Measurements from ENCODE around the gene GABRA4.

The GABRA4 gene

DNA sequence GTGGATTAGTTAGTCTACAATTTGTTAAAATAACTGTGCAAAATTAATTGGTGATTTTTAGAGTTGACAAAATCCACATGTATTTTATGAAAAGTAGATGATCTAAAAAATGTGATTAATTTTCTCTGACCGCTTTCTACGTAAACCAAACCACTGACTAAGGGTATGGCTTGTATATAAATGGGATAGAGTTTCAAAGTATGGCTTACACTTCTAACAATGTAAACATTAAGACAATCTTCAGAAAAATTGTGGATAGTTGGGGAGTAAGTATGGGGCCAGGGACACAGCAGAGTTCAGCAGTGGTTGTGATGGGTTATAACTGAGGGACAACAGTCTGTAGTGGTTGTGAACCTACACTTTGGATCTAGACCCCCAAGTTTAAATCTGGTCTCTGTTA lies 39.8 kb downstream of the GABRA4 start:
- TF ChIP-seq, protein P1, sequence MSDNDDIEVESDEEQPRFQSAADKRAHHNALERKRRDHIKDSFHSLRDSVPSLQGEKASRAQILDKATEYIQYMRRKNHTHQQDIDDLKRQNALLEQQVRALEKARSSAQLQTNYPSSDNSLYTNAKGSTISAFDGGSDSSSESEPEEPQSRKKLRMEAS (IDR thresholded peaks at IDR 0.05; ENCODE audit: low read depth, low read length) = no peak
- TF ChIP-seq MYC (IDR thresholded peaks at IDR 0.05; ENCODE audit: low read depth, low read length) (no peak), POLR2A (IDR thresholded peaks at IDR 0.05; ENCODE audit: extremely low read depth, insufficient read length) (no peak)
- TF ChIP-seq, protein P2, sequence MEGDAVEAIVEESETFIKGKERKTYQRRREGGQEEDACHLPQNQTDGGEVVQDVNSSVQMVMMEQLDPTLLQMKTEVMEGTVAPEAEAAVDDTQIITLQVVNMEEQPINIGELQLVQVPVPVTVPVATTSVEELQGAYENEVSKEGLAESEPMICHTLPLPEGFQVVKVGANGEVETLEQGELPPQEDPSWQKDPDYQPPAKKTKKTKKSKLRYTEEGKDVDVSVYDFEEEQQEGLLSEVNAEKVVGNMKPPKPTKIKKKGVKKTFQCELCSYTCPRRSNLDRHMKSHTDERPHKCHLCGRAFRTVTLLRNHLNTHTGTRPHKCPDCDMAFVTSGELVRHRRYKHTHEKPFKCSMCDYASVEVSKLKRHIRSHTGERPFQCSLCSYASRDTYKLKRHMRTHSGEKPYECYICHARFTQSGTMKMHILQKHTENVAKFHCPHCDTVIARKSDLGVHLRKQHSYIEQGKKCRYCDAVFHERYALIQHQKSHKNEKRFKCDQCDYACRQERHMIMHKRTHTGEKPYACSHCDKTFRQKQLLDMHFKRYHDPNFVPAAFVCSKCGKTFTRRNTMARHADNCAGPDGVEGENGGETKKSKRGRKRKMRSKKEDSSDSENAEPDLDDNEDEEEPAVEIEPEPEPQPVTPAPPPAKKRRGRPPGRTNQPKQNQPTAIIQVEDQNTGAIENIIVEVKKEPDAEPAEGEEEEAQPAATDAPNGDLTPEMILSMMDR (IDR thresholded peaks at IDR 0.05; ENCODE audit: low read depth, low read length) = no peak
- H3K4me3 ChIP-seq (ENCODE audit: low read depth, low read length) = no peak overlapping the region
- no peak for DNase-seq (ENCODE audit: low read depth)

DNA sequence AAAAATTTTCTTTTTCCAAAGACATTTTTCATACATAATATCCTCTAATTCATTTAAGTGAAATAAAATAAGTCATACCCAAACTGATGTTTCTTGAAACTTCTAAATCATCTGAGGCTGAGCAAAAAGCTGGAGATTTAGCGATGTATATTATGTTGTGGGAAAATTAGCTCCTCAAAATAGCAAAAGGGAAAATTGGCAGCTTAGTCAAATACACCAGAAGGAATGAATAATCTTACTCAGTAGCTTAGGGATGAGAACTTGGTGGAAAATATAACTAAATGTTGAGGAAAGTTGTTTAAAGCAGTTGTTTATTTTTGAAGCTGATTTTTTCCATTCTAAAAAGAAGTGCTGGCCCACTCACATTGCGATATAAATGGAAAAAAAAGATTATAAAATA lies 40.9 kb downstream of the GABRA4 start:
- no peak overlapping the region for H3K4me3 ChIP-seq (ENCODE audit: low read depth, low read length)
- no peak for TF ChIP-seq POLR2A (IDR thresholded peaks at IDR 0.05; ENCODE audit: extremely low read depth, insufficient read length)
- TF ChIP-seq MYC (IDR thresholded peaks at IDR 0.05; ENCODE audit: low read depth, low read length) = no peak
- TF ChIP-seq, protein P1 (IDR thresholded peaks at IDR 0.05; ENCODE audit: low read depth, low read length) = no peak
- TF ChIP-seq, protein P2 (IDR thresholded peaks at IDR 0.05; ENCODE audit: low read depth, low read length) = no peak
- DNase-seq (ENCODE audit: low read depth) = no peak

DNA sequence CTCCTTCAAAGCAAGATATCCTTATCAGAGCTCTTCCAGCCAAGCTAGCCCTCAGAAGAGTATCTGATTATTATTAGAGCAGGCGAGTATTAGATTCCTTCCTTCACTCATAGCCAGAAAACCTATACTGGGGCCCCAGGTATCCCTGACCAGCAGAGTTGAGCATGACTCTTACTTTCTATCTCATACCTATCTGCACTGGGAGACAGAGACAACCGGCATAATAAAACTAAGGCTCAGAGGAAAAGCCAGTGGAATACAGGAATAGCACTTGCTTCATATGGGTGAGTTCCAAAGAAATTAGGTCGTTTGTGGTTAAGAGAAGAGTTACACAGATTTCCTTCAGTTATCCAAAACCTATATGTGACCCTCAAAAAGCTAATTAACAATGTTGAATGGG lies 42.6 kb downstream of the GABRA4 start:
- no peak overlapping the region for H3K4me3 ChIP-seq (ENCODE audit: low read depth, low read length)
- TF ChIP-seq, protein P2 (IDR thresholded peaks at IDR 0.05; ENCODE audit: low read depth, low read length) = no peak
- no peak for TF ChIP-seq MYC (IDR thresholded peaks at IDR 0.05; ENCODE audit: low read depth, low read length)
- no peak for TF ChIP-seq POLR2A (IDR thresholded peaks at IDR 0.05; ENCODE audit: extremely low read depth, insufficient read length)
- TF ChIP-seq, protein P1 (IDR thresholded peaks at IDR 0.05; ENCODE audit: low read depth, low read length) = no peak
- DNase-seq (ENCODE audit: low read depth) = no peak

DNA sequence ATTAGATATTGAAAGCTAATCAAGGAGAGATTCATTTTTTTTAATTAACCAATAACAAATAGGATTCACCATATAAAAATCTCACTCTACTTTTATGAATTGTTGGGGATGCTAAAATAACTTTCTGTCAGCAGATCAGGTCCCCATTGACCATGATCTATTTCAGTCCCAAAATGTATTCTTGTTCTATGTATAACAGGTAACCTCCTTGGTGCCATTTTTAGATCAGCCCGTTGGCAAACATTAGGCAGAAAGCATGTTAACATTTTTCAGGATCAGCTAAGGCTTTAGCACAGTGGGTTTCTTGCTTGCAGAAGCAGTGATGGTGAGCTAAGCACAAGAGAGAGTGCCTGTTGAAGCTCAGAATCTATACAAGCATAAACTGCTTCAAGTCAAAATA lies 43.6 kb downstream of the GABRA4 start:
- TF ChIP-seq, protein P2 (IDR thresholded peaks at IDR 0.05; ENCODE audit: low read depth, low read length) = no peak
- H3K4me3 ChIP-seq (ENCODE audit: low read depth, low read length) = no peak overlapping the region
- DNase-seq (ENCODE audit: low read depth) = no peak

DNA sequence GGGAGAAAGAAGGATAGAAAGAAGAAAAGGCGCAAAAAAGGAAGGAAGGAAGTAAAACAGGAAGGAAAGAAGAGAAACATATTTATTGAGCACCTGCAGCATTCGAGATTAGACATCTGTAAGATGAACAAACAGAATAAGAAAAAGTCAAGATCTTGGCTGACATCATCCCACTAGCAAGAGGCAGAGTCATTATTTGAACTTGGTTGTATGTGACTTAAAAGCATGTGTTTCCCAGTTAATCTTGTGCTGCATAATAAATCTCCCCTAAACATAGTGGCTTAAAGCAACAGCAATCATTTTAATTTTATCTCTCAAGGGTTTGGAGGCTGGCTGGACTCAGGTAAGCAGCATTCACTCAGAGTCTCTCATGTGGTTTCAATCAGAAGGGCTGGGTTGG lies 45.8 kb downstream of the GABRA4 start:
- H3K4me3 ChIP-seq (ENCODE audit: low read depth, low read length) = no peak overlapping the region
- TF ChIP-seq, protein P1 (IDR thresholded peaks at IDR 0.05; ENCODE audit: low read depth, low read length) = no peak
- TF ChIP-seq, protein P2 (IDR thresholded peaks at IDR 0.05; ENCODE audit: low read depth, low read length) = no peak
- TF ChIP-seq MYC (IDR thresholded peaks at IDR 0.05; ENCODE audit: low read depth, low read length) (no peak), POLR2A (IDR thresholded peaks at IDR 0.05; ENCODE audit: extremely low read depth, insufficient read length) (no peak)
- DNase-seq (ENCODE audit: low read depth) = no peak

DNA sequence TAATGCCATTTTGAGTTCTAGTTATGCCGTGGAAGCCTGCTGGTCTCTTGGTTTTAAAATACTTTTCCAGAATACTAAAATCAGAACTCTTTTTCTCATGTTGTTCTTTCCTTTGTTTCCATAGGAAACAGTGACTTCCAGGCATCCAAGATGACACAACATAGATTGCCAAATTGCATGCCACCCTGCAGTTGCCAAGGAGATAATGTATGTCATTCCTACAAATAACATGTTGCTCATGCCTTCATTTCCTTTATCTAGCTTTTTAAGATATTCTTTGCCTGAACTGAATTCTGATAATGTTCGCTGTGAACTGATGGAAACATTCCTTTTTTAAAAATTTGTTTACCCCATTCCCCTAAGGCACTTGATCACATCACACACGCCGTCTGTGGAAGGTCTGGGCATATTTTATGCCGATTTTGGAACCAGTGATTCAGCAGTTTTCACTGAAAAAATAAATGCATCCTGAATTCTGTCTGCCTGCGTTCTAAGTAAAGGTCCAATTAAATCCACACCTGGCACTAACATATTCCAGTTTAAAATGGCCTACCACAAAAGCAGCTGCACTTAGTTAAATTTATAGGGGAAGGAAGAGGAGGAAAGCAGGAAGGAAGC lies 46.4 kb downstream of the GABRA4 start:
- no peak overlapping the region for H3K4me3 ChIP-seq (ENCODE audit: low read depth, low read length)
- DNase-seq (ENCODE audit: low read depth) = no peak
- no peak for TF ChIP-seq MYC (IDR thresholded peaks at IDR 0.05; ENCODE audit: low read depth, low read length)
- TF ChIP-seq POLR2A (IDR thresholded peaks at IDR 0.05; ENCODE audit: extremely low read depth, insufficient read length) = no peak
- TF ChIP-seq, protein P1 (IDR thresholded peaks at IDR 0.05; ENCODE audit: low read depth, low read length) = no peak
- TF ChIP-seq, protein P2 (IDR thresholded peaks at IDR 0.05; ENCODE audit: low read depth, low read length) = no peak

All from NB4 (cell line).